B cell (primary cell): ENCODE results near the gene CFL1.

ENCODE experiments used
- CTCF ChIP-seq: fragments of 200-600 bp; IDR thresholded peaks from one replicate; pipeline ENCODE4 v1.8.0; 2022; ENCODE audit warnings: antibody characterized with exemption, mild to moderate bottlenecking
- EZH2 ChIP-seq: IDR thresholded peaks from 2 replicates; pipeline ENCODE4 v1.6.1; 2012; ENCODE audit warnings: borderline replicate concordance, low read depth, mild to moderate bottlenecking, moderate library complexity, low read length; ENCODE audit not compliant: insufficient read depth, poor library complexity, severe bottlenecking

DNA sequence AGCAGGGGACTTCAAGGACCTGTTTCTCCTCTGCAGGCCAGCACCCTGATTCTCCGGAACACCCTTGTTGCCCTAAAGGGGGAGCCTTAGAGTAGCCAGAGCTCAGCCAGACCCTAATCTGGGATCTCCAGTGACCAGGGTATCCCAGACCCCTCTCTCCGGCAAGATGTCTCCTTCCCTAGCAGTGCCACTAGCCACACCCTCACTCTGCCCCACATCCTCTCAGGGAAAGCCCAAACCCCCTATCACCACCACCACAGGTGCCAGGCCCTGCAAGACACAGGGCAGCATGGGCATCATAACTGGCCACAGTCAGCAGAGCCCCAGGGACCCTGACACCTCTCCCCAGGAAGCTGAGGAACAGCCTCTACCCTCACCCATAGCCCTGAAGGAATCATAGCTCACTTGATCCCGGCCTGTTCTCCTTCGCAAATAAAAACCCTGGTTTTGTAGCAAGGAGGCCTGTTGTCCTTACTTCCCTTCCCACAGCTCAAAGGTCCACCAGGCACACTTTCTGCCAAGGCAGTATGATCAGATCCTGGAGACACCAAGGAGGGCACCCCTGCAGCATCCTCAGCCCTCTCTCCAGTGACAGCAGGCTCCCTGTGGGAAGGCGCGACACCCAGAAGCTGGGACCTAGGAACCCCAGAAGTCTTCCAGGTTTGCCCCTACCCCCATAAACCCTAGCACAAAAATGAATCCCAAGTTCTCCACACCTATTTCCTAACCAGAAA lies 4.6 kb downstream of the CFL1 start:
- TF ChIP-seq CTCF (no peak), EZH2 (no peak)
